ENCODE measurements around the gene BABAM2.

Gene BABAM2

DNA sequence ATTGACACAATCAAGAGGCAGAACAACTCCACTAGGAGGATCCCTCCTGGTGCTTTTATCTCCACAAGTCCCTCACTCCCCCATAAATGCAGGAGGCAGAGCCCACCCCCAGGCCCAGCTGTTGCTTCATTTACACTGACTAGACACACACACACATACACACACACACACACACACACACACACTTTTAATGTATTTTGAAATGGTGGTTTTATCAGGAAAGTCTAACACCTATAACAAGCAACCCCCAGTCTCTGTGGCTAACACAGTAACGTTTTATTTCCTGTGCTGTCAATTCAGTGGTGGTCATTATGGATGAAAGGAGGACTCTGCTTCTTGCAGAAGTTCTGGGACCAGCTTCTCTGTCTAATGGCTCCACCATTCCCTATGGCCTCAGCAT, 376.8 kb downstream of the BABAM2 start:
- DNase-seq, result no peak

DNA sequence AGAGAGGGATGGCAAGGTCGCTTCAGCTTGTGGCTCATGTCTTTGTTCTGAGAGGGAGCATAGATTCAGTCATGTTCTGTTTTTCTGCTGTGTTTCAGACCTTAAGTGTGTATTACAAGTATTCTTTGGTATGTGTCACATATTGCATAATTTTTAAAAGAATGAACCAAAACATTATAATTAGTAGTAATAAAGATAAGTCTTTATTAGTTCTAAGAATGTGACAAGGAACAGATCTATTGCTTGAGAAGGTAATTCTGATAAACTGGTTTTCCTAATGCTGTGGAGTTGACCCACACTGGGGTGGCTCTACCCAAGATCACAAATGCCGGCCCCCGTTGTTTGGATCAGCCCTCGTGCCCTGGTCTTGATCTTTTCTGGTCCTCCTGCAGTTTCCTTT, 377.9 kb downstream of the BABAM2 start:
- DNase-seq, result no peak

DNA sequence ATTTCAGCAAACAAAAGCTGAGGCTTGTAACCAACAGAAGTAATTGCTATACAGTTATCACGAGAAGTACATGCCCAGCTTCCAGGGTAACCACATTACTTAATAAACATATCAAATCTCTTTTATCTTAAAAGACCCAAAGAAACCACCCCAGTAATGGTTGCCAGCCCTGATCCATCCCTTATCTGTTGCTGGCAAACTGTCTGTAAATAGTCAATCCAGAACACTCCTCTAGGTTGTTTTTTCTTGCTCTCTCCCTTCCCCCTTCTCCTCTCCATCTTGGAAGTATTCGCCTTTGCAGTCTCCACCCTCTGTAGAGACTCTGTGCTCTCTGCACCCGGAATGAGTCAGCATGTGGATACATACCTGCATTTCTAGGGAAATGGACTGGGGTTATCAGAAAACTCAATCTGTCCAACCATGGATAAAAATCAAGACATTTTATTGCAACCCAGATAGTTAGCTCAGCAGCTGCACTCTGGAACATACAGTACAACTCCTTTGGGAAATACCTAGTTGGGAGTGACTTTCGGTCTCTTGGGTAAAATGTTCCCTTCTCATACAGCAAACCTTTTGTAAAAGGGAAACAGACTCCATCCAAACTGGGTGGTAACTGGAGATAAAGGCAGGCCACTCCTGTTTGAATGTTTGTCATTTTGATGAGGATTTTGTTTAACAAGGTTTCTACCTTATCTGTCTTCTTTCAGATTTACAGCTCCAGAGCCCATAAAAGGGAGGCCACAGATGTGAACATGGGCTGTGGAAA, 378.7 kb downstream of the BABAM2 start:
- DNase-seq, result no peak

DNA sequence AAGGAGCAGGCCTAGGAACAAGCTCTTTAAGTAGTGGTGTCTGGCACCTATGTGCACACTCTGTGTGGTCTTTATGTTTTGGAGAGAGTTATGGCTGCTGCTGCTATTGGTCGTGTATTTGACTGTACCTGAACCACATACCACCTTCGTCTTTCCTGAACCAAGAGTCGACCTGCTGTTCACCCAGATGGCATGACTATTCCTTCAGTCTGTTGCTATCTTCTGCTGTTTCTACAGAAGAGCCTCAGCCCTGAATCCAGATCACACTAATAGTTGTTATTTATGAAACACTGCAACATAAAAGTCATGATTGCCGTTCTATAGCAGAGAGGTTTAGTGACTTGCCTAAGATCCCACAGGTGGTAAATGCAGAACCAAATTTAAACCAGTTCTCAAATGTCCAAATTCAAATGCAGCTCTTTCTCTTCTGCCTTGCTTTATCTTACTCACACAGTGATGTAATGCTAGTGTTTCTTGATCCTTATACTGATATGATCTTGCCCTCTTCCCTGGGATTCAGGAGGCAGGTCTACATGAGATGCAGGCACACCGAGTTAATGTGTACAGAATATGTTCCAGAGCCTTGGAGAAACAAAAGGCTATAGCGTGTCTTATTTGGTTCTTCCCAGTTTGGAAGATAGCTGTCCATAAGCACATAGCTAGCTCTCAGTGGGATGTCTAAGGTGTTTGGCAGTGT, 380.1 kb downstream of the BABAM2 start:
- no peak for DNase-seq

DNA sequence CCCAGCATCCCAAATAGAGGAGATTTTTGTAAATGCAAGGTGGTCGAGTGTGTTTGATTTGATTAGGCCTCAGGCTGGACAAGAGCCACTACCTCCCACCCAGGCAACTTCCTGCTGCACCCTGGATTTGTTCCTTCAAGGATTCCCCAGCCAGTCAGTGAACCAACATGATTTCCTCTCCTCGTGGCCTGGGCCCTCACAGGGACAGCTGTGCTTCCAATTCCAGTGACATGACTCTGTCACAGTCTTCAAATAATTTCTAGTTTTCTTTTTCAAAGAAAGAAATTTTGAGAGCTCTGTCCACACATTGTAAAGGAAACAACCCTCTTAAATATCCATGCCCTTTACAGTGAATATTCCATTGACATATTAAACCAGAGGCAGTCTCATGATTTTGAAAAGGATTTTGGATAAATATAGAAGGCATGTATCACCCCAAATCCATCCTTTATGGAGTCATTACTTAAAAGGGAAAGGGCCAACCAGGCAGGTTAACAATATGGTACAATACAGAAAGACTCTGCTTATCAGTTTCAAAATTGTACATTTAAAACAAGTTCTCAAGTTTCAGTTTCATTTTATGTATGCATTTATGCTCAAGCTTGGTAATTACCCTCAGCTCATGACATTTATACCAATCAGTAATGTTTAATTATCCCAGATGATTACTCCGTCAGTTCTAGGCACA, 380.8 kb downstream of the BABAM2 start:
- no peak for DNase-seq

DNA sequence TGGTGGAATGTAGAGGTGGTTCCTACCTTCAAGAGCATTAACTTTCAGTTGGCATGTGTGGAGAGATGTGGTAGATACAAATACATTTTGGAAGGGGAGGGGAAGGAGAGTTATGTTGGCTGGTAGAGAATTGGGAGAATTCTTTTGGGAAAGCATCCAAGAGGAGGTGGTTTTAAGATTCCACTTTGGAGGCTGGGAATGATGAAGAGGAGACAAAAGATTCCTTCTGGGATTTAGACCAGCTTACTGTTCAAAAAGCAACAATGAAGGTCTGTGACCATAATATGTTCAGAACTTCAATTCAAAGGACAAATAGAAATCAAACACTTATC, 381.4 kb downstream of the BABAM2 start:
- DNase-seq, result no peak

DNA sequence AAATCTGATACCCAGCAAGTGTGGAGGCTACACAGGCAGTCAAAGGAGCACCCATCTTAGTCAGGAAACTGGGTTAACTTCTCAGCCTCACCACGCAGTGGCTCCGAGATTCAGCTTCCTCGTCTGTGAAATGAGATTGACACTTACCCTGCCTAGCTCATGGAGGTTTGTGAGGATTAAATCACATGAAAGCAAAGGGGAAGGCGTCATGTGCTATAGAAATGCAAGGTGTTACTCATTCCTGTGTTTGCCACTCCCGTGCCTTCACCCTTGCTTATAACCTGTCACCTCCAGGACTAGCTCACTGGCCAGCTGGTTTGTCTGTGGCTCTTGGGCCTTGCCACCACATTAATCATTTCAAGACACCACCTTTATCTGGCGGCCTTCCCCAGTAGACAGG, 383.2 kb downstream of the BABAM2 start:
- no peak for DNase-seq

DNA sequence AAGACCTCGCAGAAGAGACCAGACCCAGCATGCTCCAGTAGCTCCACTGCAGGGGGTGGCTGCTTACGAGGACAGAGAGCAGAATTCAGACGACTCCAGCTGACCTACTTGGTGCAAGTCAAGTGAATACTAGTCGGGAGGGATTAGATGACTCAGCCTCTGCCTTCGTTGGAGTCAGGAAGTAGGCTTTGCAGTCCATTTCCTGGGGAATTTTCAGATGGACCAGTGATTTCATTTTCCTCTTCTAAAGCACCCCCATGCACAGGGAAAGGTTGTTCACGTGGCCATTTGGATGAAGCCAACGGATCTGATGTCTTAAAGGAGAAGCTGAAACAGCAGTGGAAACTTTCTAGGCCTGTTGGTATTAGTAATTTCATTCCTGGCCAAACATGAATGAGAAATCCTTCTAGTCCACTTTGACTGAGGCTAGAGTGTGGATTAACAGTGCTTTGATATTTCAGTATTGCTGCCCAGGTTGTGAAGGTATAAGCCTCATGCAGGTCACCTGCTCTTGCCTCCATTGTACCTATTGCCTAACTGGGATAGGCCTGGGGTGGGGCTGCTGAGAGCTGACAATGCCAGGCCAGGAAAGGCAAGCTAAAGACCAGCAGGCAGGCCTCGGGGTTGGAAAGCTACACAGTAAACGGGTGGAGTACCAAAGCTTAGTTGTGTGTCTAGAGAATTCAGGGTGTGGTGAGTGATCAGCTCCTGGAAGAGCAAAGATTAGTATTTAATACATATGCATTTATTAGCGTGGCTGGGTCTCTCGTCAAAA, 384.6 kb downstream of the BABAM2 start:
- no peak for DNase-seq

DNA sequence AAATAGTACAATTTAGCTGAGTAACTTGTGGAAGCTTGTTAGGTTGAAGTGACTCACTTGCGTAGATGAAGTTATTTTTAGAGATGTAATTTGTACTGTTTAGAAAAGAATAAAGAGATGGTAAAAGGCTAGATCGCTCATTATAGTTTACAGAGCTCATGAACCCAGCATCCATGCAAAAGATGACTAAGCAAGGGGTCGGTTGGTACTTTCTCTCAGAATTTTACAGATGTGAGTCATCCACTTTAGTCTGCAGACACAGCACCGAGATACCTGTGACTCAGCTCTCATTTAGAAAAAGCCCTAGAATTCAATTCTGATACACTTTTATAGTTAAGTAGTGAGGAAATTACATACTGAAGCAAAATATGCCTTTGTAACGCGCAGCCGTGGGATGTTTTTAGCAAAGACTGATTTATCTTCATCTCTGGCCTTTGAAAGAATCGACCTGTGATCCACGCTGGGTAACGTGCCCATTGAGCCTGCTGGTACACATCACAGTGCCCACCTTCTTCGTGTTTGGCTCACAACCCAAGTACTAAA, 385.6 kb downstream of the BABAM2 start:
- DNase-seq, result no peak

DNA sequence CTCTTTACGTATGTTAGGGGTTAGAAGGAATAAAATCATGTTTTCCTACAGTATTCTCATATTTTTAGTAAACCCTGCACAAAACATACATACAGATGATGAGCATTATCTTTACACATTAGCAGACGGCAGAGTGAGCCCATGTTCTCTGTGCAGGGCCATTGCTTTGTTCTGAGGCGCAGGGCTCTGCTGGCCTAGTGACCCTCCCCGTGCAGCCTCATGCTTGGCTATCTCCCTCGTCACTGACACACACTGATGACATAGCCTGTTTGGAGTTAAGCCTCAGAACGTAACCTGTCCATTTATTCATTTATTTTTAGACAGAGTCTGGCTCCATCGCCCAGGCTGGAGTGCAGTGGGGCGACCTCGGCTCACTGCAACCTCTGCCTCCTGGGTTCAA, 386.3 kb downstream of the BABAM2 start:
- DNase-seq, result no peak

DNA sequence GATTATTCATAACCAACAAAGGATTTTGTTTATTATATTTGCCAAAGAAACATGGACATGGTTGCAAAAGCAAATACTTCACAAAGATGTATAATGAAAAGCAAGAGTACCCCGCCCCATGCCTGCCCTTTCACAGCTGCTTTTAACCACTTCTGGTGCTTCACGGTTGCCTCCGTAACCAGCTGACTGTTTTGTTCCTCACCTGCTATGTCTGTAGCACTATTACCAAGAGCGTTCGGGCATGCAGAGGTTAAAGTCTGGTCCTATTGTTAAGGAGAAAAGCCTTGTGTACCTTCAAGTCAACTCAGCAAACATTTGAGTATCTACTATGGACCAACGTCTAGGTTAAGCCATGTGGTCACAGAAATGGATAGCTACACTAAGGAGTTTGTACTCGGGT, 386.9 kb downstream of the BABAM2 start:
- DNase-seq, result no peak

DNA sequence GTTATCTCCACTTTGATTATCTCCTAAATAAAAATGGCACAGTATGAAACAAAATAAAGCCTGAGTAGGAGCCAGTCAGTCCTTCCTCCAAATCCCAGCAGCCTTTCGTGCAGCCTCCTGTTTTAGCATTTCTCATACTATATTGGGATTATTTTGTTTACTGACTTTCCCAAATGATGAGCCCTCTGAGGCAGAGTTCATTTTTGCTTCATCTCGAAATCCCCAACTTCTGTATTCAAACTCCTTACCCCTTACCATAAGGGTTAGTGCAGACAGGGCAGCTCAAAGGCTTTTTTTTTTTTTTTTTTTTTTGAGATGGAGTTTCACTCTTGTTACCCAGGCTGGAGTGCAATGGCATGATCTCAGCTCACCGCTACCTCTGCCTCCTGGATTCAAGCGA, 388.8 kb downstream of the BABAM2 start:
- no peak for DNase-seq

DNA sequence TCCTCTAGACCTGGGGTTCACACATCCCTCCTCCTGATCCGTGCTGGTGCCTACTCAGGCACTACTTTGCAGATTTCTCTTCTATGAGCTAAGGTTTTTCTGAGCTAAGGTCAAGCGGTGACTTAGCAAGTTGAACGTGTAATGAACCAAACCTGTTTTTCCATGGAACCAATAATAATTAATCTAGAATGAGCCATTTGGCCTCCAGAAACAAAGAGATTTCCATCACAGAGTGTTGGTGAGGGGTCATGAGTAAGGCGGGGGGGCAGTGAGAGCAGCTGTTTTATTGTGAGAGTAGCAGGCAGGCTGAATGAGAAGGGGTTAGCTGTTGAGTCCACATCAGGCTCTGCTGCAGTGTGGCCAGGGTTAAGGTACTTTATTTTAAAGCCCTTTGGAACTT, 390.1 kb downstream of the BABAM2 start:
- no peak for DNase-seq

DNA sequence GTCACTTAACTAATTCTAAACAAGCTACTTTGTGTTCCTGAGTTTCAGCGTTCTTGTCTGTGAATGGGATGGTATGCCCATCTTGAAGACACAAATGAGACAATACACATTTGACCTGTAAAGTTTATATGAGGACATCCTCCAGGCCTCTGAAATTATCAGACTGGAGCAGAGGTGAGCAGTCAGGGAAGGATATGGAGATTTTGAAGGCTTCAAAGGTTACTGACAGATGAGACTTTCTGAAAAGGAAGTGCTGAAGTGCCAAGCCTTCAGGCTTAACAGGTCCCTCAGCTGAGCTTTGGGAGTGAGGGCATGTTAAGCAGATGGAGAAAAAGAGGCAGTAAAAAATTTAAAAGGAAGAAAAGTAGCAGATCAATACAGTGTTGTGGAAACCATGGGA, 391.2 kb downstream of the BABAM2 start:
- no peak for DNase-seq

DNA sequence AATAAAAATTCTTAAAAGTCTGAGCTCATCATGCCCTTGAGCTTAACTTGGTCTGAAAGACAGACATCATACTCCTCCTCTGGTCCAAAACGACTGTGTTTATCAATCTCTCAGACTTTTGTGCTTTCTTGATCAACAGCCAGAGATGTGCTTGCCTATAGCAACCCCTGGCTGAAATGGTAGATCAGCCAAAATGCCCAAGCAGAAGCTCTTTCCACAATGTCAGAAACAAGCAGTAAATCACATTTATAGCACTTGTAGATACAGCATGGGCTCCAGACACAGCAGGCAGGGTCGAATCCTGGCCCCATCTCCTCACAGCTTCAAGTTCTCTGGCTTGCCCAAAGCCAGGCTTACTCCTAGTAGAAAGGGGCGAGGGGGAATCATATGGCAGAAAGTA, 391.7 kb downstream of the BABAM2 start:
- DNase-seq, result no peak

DNA sequence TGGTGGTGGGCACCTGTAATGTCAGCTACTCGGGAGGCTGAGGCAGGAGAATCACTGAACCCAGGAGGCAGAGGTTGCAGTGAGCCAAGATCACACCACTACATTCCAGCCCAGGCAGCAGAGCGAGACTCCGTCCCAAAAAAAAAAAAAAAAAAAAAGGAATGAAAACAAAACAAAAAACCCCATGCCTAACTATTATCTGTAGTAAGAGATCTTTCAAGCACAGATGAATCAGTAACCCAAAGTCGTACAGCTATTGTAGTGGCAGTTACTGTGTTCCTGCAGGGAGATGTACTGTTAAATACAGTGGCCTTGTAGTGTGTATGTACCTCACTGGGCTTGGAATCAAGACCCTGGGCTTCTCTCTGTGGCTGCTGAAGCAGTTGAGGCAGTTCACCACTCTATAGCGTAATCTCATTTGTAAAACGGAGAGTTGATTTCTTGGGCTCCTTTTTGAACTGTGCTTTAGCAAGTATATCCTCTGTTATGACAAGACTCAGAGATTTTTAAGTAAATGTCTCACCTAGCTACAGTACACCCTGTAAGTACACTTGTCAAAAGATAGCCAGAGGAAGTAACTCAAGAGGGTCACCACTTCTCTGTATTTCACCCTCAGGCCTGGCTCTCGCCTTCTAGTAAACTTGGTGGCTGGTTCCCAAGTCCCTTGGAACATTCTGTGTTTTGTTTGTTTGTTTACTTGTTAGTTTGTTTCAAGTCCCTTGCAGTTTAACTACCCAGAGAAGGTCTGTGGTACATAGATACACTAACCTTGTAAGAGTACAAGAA, 392.5 kb downstream of the BABAM2 start:
- no peak for DNase-seq

DNA sequence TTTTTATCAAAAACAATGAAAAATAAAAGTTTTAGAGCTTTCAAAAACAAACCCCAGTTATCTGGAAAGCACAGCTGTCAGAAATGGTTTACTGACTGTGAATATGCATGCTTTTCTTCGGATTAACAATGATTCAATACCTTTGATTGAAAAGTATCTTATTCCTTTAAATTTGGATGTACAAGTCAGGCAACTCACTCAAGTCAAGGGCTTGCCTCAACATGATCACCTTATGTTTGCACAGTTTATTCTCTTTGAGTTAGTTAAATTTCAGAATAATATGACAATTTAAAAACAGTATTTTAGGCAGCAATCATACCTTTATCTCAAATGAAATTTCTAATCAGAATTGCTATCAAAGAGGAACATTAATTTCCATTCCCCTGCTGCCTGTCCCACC, 393.3 kb downstream of the BABAM2 start:
- no peak for DNase-seq

DNA sequence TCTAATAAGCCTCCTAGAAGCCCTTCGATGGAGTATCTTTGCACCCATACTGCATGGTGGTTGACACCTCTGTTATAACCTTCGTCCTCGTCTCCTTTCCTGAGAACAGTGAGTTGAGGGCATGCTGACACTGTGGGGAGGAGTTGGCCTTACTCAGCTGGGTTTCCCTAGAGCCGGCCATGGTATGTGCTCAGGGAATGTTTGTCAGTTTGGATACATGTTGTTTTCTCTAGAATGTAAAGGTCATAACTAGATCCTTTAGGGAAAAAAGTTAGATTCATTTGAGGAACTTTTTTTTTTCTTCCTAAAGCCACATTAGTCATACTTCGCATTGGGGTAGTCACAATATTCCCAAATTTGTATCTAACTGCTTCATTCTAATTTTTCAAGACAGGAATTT, 396.1 kb downstream of the BABAM2 start:
- DNase-seq, result no peak

DNA sequence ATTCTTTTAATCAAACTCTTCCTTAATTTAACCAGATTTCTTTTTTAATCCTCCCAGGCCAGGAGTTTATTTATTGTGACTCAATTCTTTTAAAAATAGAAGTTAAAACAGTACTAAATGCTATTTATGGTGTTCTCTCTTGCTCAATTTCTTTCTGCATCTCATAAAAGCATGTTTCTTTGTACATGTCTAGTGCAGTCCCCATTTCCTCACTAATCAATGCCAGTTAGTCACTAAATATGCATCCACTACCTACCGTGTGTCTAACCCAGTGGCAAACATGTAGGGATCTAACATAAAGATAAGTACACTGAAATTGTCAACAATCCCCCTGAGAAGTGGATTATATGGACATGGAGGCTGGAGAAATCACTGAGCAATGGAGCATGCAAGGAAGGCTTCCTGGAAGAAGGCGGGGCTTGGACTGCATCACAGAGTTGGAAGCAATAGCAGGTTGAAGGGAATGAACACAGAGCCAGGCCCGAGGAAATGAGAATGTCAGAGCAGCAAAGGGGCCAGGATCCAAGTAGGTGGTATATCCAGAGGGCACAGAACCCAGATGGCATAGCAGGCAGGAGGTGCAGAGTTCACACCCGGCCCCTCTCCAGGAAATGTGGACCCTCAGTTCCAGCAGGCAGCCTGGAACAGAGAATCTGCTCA, 396.9 kb downstream of the BABAM2 start:
- DNase-seq, result no peak

DNA sequence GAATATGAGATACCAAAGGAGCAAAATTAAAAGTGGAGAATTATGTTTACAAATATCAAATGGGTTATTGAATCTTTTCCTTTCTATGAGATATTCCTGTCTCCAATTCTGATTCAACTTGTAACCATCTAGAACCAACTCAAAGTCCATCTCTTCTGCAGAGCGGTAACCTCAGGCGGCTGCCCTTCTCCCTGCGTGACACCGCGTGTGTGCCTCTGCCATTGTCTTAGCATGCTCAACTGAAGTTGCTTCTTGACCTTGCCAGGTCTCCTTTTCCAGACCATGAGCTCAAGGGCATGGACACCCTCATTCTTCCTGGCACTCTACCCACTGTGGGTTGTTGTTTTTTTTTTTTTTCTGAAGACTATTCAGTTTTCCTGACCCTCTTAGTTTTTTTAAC, 398.1 kb downstream of the BABAM2 start:
- DNase-seq, result no peak

DNA sequence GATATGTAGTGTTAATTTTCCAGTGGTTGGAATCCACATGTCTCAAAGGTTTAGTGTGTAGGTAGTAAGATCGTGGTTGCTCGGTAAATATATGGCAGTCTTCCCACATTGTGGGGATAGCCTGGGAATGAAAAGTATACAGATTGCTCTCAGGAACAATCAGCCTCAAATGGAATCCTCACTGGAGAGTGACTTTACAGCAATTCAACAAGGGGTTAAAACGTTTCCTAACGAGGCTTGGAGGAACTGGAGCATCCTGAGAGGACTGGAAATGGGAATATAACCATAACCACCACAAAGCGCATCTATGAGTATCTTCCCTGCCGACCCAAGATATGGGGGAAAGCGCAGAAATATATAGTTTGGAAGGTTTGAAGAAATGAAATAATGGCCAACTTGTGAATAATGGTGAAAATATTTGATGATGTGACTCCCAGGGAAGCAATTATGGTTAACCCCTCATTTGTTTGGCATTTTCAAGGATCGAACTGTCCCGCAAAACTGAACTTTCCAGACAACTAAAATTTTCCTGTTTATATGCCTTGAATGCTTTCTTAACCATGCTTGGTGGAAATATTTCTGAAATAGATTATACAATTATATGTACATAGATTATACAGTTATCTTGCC, 401.4 kb downstream of the BABAM2 start:
- DNase-seq, result no peak

Data from activated gamma-delta T cell (primary cell).